CD4-positive, alpha-beta memory T cell (primary cell): ENCODE data around the gene TRAPPC6A. TPM values are rescaled to one million over a fixed set of nuclear protein-coding genes. Genes with fewer than 3 reads are reported as not detected.

Experiments used
- CTCF ChIA-PET: fragments of 350-600 bp; sonication (Branson Sonifier 250); formaldehyde crosslinking; loops from one replicate; lab custom pipeline; 2021; ENCODE audit warnings: inconsistent platforms; ENCODE audit not compliant: partially characterized antibody; lab: Charles Lee
- POLR2A ChIA-PET: fragments of 350-600 bp; sonication (Branson Sonifier 250); formaldehyde crosslinking; loops from one replicate; lab custom pipeline; 2021; ENCODE audit not compliant: partially characterized antibody; lab: Charles Lee
- DNase-seq, 5 donors: peaks; one replicate each; pipeline versions ENCODE4 v3.0.0 to v3.0.0-alpha.2; 2020 to 2022; ENCODE audit warnings: mixed read lengths in 1 of 5
- H3K27ac ChIP-seq: one replicate; pipeline ENCODE4 v1.7.0; 2013; ENCODE audit warnings: low read depth, low read length
- H3K27me3 ChIP-seq: 2 replicates; pipeline ENCODE4 v1.7.0; 2013; ENCODE audit warnings: mild to moderate bottlenecking, low read length, moderate library complexity; ENCODE audit not compliant: insufficient read depth
- H3K36me3 ChIP-seq: 2 replicates; pipeline ENCODE4 v1.7.0; 2013; ENCODE audit warnings: mild to moderate bottlenecking, low read length, moderate library complexity; ENCODE audit not compliant: insufficient read depth
- H3K4me1 ChIP-seq: 2 replicates; pipeline ENCODE4 v1.7.0; 2013; ENCODE audit warnings: mild to moderate bottlenecking, low read length, moderate library complexity; ENCODE audit not compliant: insufficient read depth
- H3K4me3 ChIP-seq, 2 donors: one replicate each; pipeline ENCODE4 v1.7.0; 2013; ENCODE audit warnings: low read length in 2 of 2, mild to moderate bottlenecking in 1 of 2
- H3K9me3 ChIP-seq, 2 donors: one replicate each; pipeline ENCODE4 v1.7.0; 2013; ENCODE audit warnings: low read length in 2 of 2, control low read depth in 1 of 2; ENCODE audit not compliant: control insufficient read depth in 1 of 2
- H3K27ac Mint-ChIP-seq, 7 donors: one replicate each; pipeline ENCODE4 v1.8.0; 2020 to 2021; ENCODE audit warnings: mixed read lengths in 7 of 7, mild to moderate bottlenecking in 6 of 7, inconsistent platforms in 3 of 7, moderate library complexity in 3 of 7
- H3K27me3 Mint-ChIP-seq, 2 donors: one replicate each; pipeline ENCODE4 v1.8.0; 2020 to 2021; ENCODE audit warnings: mixed read lengths in 2 of 2
- H3K36me3 Mint-ChIP-seq, 2 donors: one replicate each; pipeline ENCODE4 v1.8.0; 2020 to 2021; ENCODE audit warnings: mixed read lengths in 2 of 2, inconsistent platforms in 1 of 2, mild to moderate bottlenecking in 1 of 2
- H3K4me1 Mint-ChIP-seq, 4 donors: one replicate each; pipeline ENCODE4 v1.8.0; 2020 to 2021; ENCODE audit warnings: mixed read lengths in 4 of 4, mild to moderate bottlenecking in 1 of 4
- H3K4me3 Mint-ChIP-seq, 8 donors: one replicate each; pipeline ENCODE4 v1.8.0; 2020 to 2021; ENCODE audit warnings: mixed read lengths in 8 of 8, mild to moderate bottlenecking in 7 of 8, moderate library complexity in 6 of 8, inconsistent platforms in 3 of 8
- H3K9me3 Mint-ChIP-seq, 8 donors: one replicate each; pipeline ENCODE4 v1.8.0; 2020 to 2021; ENCODE audit warnings: mixed read lengths in 8 of 8, mild to moderate bottlenecking in 5 of 8, inconsistent platforms in 3 of 8, moderate library complexity in 1 of 8
- intact Hi-C: fragments of 100-400 bp; cut with micrococcal nuclease; formaldehyde crosslinking; loops from one replicate; pipeline ENCODE4 v1.15.1; 2023
- polyA plus RNA-seq, 2 donors: library from polyadenylated mRNA; unstranded; fragments of 300-500 nt; fragmentation: Illumina TruSeq; gene quantifications; one replicate each; pipeline ENCODE4 v1.2.3, GENCODE V29; 2021
- total RNA-seq, 2 experiments: library from RNA; stranded (reverse); gene quantifications; one replicate each; pipeline ENCODE4 v1.2.3, GENCODE V29; 2021

The TRAPPC6A gene
- total and polyA plus RNA-seq, 4 experiments from 2014 or later = 49.1 to 246 (median 106) TPM

- peak overlapping the region; percentile 12 to 84 (median 50) for H3K27ac Mint-ChIP-seq
Observed at GRCh38 chr19:45175515-45176345, 2.3 kb downstream of the TRAPPC6A start.

DNA sequence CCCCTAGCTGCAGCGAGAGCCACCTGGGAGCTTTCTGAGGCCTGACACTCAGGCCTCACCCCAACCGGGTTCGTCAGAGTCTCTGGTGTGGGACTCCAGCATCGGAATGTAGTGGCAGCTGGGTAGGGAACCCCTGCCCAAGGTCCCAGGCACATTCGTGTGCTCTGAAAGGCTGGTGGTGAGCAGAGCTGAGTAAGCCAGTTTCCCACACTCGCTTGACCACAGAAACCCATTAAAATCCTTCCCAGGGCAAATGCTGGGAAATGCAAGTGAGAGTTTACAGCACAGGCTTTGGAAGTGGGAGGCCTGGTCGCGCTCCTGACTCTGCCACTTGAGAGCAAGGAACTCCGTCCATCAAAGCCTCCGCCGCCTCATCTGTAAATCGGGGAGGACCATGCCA, 4.2 kb downstream of the TRAPPC6A start:
- peak overlapping the region in 3 of 7 donors; percentile 41 to 53 (median 42) for H3K27ac Mint-ChIP-seq
- ChIA-PET POLR2A (no interaction called here), CTCF (no interaction called here)
- H3K36me3 Mint-ChIP-seq = peaks cover 0 to 8% of the 10 kb centered on the region in 2 donors
- H3K4me3 Mint-ChIP-seq = peak overlapping the region in 1 of 8 donors; percentile 15
- no peaks in the 10 kb centered on the region for H3K9me3 ChIP-seq
- H3K27me3 Mint-ChIP-seq = no peaks in the 10 kb centered on the region
- no peak for DNase-seq
- H3K4me1 Mint-ChIP-seq = peaks cover 28 to 74% (median 46%) of the 10 kb centered on the region in 4 donors
- H3K4me1 ChIP-seq = peaks cover 64% of the 10 kb centered on the region
- H3K9me3 Mint-ChIP-seq = no peaks in the 10 kb centered on the region
- no peaks in the 10 kb centered on the region for H3K27me3 ChIP-seq
- H3K4me3 ChIP-seq = no peak overlapping the region
- no peaks in the 10 kb centered on the region for H3K36me3 ChIP-seq
- H3K27ac ChIP-seq = no peak overlapping the region
- intact Hi-C loops = no loop called here

More at GRCh38 chr19:45175515-45176345, 2.3 kb downstream of the TRAPPC6A start:
- Mint-ChIP-seq H3K27me3 (no peaks in the 10 kb centered on the region), H3K4me3 (peak overlapping the region in 5 of 8 donors; percentile 14 to 57 (median 41)), H3K4me1 (peaks cover 24 to 65% (median 44%) of the 10 kb centered on the region in 4 donors), H3K36me3 (peaks cover 0 to 8% of the 10 kb centered on the region in 2 donors), H3K9me3 (no peaks in the 10 kb centered on the region)
- Histone ChIP-seq H3K4me1 (peaks cover 57% of the 10 kb centered on the region), H3K9me3 (no peaks in the 10 kb centered on the region), H3K27ac (no peak overlapping the region), H3K36me3 (no peaks in the 10 kb centered on the region), H3K27me3 (no peaks in the 10 kb centered on the region), H3K4me3 (no peak overlapping the region)
- CTCF ChIA-PET = no interaction called here
- POLR2A ChIA-PET = interaction anchor here (0.7 to 4.9 kb wide), 2 partner anchors 22 to 216 kb away, joined by 3 to 54 read pairs; no protein-coding TSS in a partner anchor
- no peak for DNase-seq
- intact Hi-C loops = no loop called here

DNA sequence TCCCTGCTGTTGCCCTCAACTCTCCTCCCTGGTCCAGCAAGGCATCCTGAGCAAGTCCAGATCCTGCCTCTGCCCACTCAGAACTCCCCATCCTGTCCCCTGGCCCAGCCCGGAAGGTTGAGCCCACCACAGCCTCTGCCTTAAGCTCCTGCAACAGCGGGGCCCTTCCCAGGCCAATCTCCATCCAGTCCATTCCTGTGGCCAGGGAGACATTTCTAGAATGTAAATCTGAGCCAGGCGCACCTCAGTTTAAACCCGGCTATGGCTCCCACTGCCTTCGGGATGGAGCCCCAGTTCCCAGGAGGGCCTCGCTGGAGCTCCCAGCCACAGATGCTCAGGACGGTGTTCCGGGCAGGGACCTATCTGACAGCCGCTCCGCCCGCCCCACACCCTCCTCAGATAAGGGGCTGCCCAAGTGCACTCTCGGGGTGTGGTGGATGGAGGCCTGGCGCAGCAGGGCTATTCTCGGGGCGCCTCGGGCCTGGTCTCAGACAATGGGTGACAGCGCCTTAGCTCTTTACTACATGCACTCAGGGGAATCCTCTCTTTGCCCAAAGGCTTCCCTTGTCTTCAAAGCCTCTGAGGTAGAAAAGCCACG, 5.3 kb downstream of the TRAPPC6A start:
- Mint-ChIP-seq H3K27me3 (no peaks in the 10 kb centered on the region), H3K36me3 (peaks cover 0 to 3% of the 10 kb centered on the region in 2 donors), H3K9me3 (no peaks in the 10 kb centered on the region), H3K4me3 (peak overlapping the region in 3 of 8 donors; percentile 69 to 78 (median 70)), H3K4me1 (peaks cover 27 to 73% (median 42%) of the 10 kb centered on the region in 4 donors), H3K27ac (peak overlapping the region; percentile 67 to 91 (median 89))
- Histone ChIP-seq H3K4me3 (peak overlapping the region in 1 of 2 donors; percentile 23), H3K9me3 (no peaks in the 10 kb centered on the region), H3K4me1 (peaks cover 69% of the 10 kb centered on the region), H3K27ac (peak overlapping the region; percentile 61), H3K36me3 (no peaks in the 10 kb centered on the region), H3K27me3 (no peaks in the 10 kb centered on the region)
- ChIA-PET CTCF (interaction anchor here (0.9 to 1.7 kb wide), 2 partner anchors 14 to 20 kb away, joined by 3 read pairs; no protein-coding TSS in a partner anchor), POLR2A (interaction anchor here (2.9 to 4.0 kb wide), 2 partner anchors 20 to 80 kb away, joined by 12 to 14 read pairs; partner anchors contain the start of gene PPP1R37)
- intact Hi-C loops = no loop called here
- no peak for DNase-seq

GRCh38 chr19:45172173-45172572, 5.9 kb downstream of the TRAPPC6A start:
- CTCF ChIA-PET = interaction anchor here (0.9 to 1.7 kb wide), 3 partner anchors 15 to 80 kb away, joined by 3 read pairs; partner anchors contain the start of gene PPP1R37
- Mint-ChIP-seq H3K36me3 (peaks cover 0 to 2% of the 10 kb centered on the region in 2 donors), H3K4me3 (peak overlapping the region; percentile 44 to 78 (median 67)), H3K4me1 (peaks cover 25 to 68% (median 40%) of the 10 kb centered on the region in 4 donors), H3K27me3 (no peaks in the 10 kb centered on the region), H3K27ac (peak overlapping the region; percentile 77 to 91 (median 89)), H3K9me3 (no peaks in the 10 kb centered on the region)
- Histone ChIP-seq H3K4me1 (peaks cover 64% of the 10 kb centered on the region), H3K27me3 (no peaks in the 10 kb centered on the region), H3K27ac (peak overlapping the region; percentile 61), H3K9me3 (no peaks in the 10 kb centered on the region), H3K4me3 (peak overlapping the region in 1 of 2 donors; percentile 23), H3K36me3 (no peaks in the 10 kb centered on the region)
- POLR2A ChIA-PET = interaction anchor here (1.1 to 4.0 kb wide), 4 partner anchors 19 to 412 kb away, joined by 3 to 14 read pairs (median 8); partner anchors contain the start of genes OPA3 and PPP1R37
- intact Hi-C loops = no loop called here
- peak in 2 of 5 donors; percentile 25 to 29 for DNase-seq

- H3K27me3 ChIP-seq = no peaks in the 10 kb centered on the region
- H3K27ac ChIP-seq = peak overlapping the region; percentile 61
- peak overlapping the region; percentile 88 to 99 (median 94) for H3K27ac Mint-ChIP-seq
- POLR2A ChIA-PET = interaction anchor here (1.1 to 4.0 kb wide), 5 partner anchors 9 to 413 kb away, joined by 3 to 14 read pairs (median 4); partner anchors contain the start of genes OPA3 and PPP1R37
- peaks cover 60% of the 10 kb centered on the region for H3K4me1 ChIP-seq
- peak; percentile 49 to 77 (median 54) for DNase-seq
- peaks cover 0 to 2% of the 10 kb centered on the region in 2 donors for H3K36me3 Mint-ChIP-seq
- H3K9me3 ChIP-seq = no peaks in the 10 kb centered on the region
- no peaks in the 10 kb centered on the region for H3K27me3 Mint-ChIP-seq
- H3K4me3 ChIP-seq = peak overlapping the region; percentile 17 to 43
- CTCF ChIA-PET = interaction anchor here (0.9 kb wide), 1 partner anchor 79 kb away, joined by 3 read pairs; the partner anchor contains the start of gene PPP1R37
- intact Hi-C loops = no loop called here
- H3K36me3 ChIP-seq = no peaks in the 10 kb centered on the region
- H3K4me3 Mint-ChIP-seq = peak overlapping the region; percentile 66 to 90 (median 84)
- H3K9me3 Mint-ChIP-seq = no peaks in the 10 kb centered on the region
- H3K4me1 Mint-ChIP-seq = peaks cover 27 to 65% (median 42%) of the 10 kb centered on the region in 4 donors
Observed at GRCh38 chr19:45171211-45171623, 6.8 kb downstream of the TRAPPC6A start.

- intact Hi-C loops = no loop called here
- no peak for DNase-seq
- Mint-ChIP-seq H3K27me3 (no peaks in the 10 kb centered on the region), H3K9me3 (no peaks in the 10 kb centered on the region), H3K36me3 (peaks cover 0 to under 1% of the 10 kb centered on the region in 2 donors), H3K27ac (peak overlapping the region; percentile 76 to 99 (median 94)), H3K4me3 (peak overlapping the region in 7 of 8 donors; percentile 66 to 90 (median 86)), H3K4me1 (peaks cover 24 to 62% (median 43%) of the 10 kb centered on the region in 4 donors)
- H3K27me3 ChIP-seq = no peaks in the 10 kb centered on the region
- POLR2A ChIA-PET = interaction anchor here (0.8 to 4.0 kb wide), 4 partner anchors 10 to 78 kb away, joined by 4 to 14 read pairs (median 8); partner anchors contain the start of gene PPP1R37
- no peaks in the 10 kb centered on the region for H3K9me3 ChIP-seq
- H3K4me1 ChIP-seq = peaks cover 60% of the 10 kb centered on the region
- no peaks in the 10 kb centered on the region for H3K36me3 ChIP-seq
- no peak overlapping the region for H3K4me3 ChIP-seq
- CTCF ChIA-PET = interaction anchor here (1.4 kb wide), 1 partner anchor 8 kb away, joined by 3 read pairs; the partner anchor contains the start of genes BLOC1S3 and TRAPPC6A
- H3K27ac ChIP-seq = peak overlapping the region; percentile 61
Observed at GRCh38 chr19:45170146-45171106, 7.6 kb downstream of the TRAPPC6A start.
